ENCODE measurements around the gene CASK. TPM values are rescaled to one million over a fixed set of nuclear protein-coding genes. Genes with fewer than 3 reads are reported as not detected.

Gene CASK
- total RNA-seq, 1 donor from 2014 or later: 13.4 TPM

GRCh38 chrX:41591906-41592305 lies 331.4 kb downstream of the CASK start:
- no peak overlapping the region for H3K4me3 ChIP-seq
- TF ChIP-seq CTCF (IDR thresholded peaks at IDR 0.05; ENCODE audit: borderline replicate concordance): no peak
- intact Hi-C loops (cut with micrococcal nuclease): no loop called here
- no peaks in the 10 kb centered on the region for H3K9me3 ChIP-seq (replicated peaks)
- no peak overlapping the region for H3K27ac ChIP-seq (replicated peaks)
- DNase-seq: no peak
- H3K4me1 ChIP-seq: no peaks in the 10 kb centered on the region
- H3K36me3 ChIP-seq: no peaks in the 10 kb centered on the region
- H3K27me3 ChIP-seq (ENCODE audit: low read depth): no peaks in the 10 kb centered on the region

GRCh38 chrX:41590641-41591040 lies 332.7 kb downstream of the CASK start:
- H3K27ac ChIP-seq (replicated peaks): no peak overlapping the region
- intact Hi-C loops (cut with micrococcal nuclease): no loop called here
- H3K4me3 ChIP-seq: no peak overlapping the region
- no peaks in the 10 kb centered on the region for H3K27me3 ChIP-seq (ENCODE audit: low read depth)
- DNase-seq: no peak
- H3K9me3 ChIP-seq (replicated peaks): no peaks in the 10 kb centered on the region
- H3K4me1 ChIP-seq: no peaks in the 10 kb centered on the region
- no peak for TF ChIP-seq CTCF (IDR thresholded peaks at IDR 0.05; ENCODE audit: borderline replicate concordance)
- no peaks in the 10 kb centered on the region for H3K36me3 ChIP-seq

- Histone ChIP-seq H3K27ac (replicated peaks) (no peak overlapping the region), H3K4me1 (no peaks in the 10 kb centered on the region), H3K27me3 (ENCODE audit: low read depth) (no peaks in the 10 kb centered on the region), H3K9me3 (replicated peaks) (no peaks in the 10 kb centered on the region), H3K4me3 (no peak overlapping the region), H3K36me3 (no peaks in the 10 kb centered on the region)
- TF ChIP-seq CTCF (IDR thresholded peaks at IDR 0.05; ENCODE audit: borderline replicate concordance): no peak
- intact Hi-C loops (cut with micrococcal nuclease): no loop called here
- no peak for DNase-seq
Measured at GRCh38 chrX:41589634-41590270, 333.6 kb downstream of the CASK start.

- no peaks in the 10 kb centered on the region for H3K9me3 ChIP-seq (replicated peaks)
- TF ChIP-seq CTCF (IDR thresholded peaks at IDR 0.05; ENCODE audit: borderline replicate concordance): no peak
- no peaks in the 10 kb centered on the region for H3K4me1 ChIP-seq
- no peak overlapping the region for H3K4me3 ChIP-seq
- H3K27me3 ChIP-seq (ENCODE audit: low read depth): no peaks in the 10 kb centered on the region
- intact Hi-C loops (cut with micrococcal nuclease): no loop called here
- no peaks in the 10 kb centered on the region for H3K36me3 ChIP-seq
- DNase-seq: no peak
- no peak overlapping the region for H3K27ac ChIP-seq (replicated peaks)
Measured at GRCh38 chrX:41588271-41588670, 335.1 kb downstream of the CASK start.

DNA sequence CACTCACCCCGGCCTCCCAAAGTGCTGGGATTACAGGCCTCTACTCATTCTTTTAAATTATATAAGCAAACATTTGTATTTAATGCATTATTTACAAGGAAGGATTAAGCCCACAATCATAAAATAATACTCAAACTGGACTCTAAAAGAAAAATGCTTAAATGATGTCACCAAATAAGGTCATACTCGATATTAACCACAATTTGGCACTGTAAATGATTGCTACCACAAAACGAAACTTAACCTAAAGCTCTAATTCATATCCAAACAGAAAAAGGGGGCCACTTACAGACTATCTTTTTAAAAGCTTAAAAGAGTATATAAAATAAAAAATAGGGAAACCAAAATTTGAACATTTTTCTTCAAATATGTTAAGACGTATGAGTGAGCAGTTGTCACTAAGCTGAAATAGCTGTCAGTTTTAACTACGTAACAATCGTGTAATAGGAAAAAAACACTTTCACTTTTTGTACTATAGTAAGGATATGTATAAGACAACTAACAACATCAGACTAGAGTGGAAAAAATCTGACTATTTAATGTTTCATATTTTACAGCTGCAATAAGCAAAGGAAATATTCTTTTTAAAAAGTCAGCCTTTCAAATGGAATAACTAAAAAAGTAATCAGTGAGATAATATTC lies 342.8 kb downstream of the CASK start:
- H3K27me3 ChIP-seq (ENCODE audit: low read depth): no peaks in the 10 kb centered on the region
- H3K4me3 ChIP-seq: no peak overlapping the region
- intact Hi-C loops (cut with micrococcal nuclease): no loop called here
- H3K9me3 ChIP-seq (replicated peaks): no peaks in the 10 kb centered on the region
- no peaks in the 10 kb centered on the region for H3K4me1 ChIP-seq
- peaks cover 12% of the 10 kb centered on the region for H3K36me3 ChIP-seq
- H3K27ac ChIP-seq (replicated peaks): no peak overlapping the region
- TF ChIP-seq CTCF (IDR thresholded peaks at IDR 0.05; ENCODE audit: borderline replicate concordance): no peak
- no peak for DNase-seq

Data from left ventricle myocardium inferior (tissue), 1 donor.